ENCODE measurements around the gene MYZAP. TPM values are rescaled to one million over a fixed set of nuclear protein-coding genes. Genes with fewer than 3 reads are reported as not detected.

MYZAP gene
- total and polyA plus RNA-seq, 2 of the 8 experiments (the other 6 are each of a cell fraction or from before 2014, with no cell fraction given) = 0.41 to 0.65 TPM

GRCh38 chr15:57683481-57683880 lies 91.8 kb downstream of the MYZAP start (continued):
- TF ChIP-seq CHD7 (IDR thresholded peaks at IDR 0.05; ENCODE audit: insufficient replicate concordance, low read length) = no peak
- TF ChIP-seq POLR2A (IDR thresholded peaks at IDR 0.05; ENCODE audit: control extremely low read depth in 1 of 2, low read depth in 2 of 2, low read length in 2 of 2) = no peak
- TF ChIP-seq GTF2F1 (IDR thresholded peaks at IDR 0.05; ENCODE audit: borderline replicate concordance, low read depth, low read length) = no peak
- no peak for TF ChIP-seq RFX5 (IDR thresholded peaks at IDR 0.05; ENCODE audit: borderline replicate concordance, low read depth, low read length)
- no peak for TF ChIP-seq JUND (IDR thresholded peaks at IDR 0.05; ENCODE audit: low read length)
- no peak for TF ChIP-seq NRF1 (IDR thresholded peaks at IDR 0.05; ENCODE audit: low read depth, low read length)
- no peak for TF ChIP-seq RXRA (IDR thresholded peaks at IDR 0.05; ENCODE audit: insufficient read depth, low read depth, low read length)
- no peak for TF ChIP-seq CTBP2 (IDR thresholded peaks at IDR 0.05; ENCODE audit: borderline replicate concordance, insufficient read depth, insufficient read length, low read length)

All from H1 (cell line).